ENCODE measurements around the gene C1orf53. TPM values are rescaled to one million over a fixed set of nuclear protein-coding genes. Genes with fewer than 3 reads are reported as not detected.

C1orf53 gene
- total RNA-seq, 1 experiment from 2014 or later = 28.6 TPM

- no peak for DNase-seq (ENCODE audit: low read depth)
These were observed 53.3 kb downstream of the C1orf53 start for GRCh38 chr1:197955486-197956394.

Other genes starting within 250 kb of the C1orf53 start
- 3.8 and 5.6 TPM in 2 replicates for gene DENND1B, start 127.2 kb upstream of the C1orf53 start, total RNA-seq (2014; rRNA removed; shearing (Covaris generic))
- 0.17 and 0.42 TPM in 2 replicates for gene LHX9, start 14.7 kb downstream of the C1orf53 start, total RNA-seq (2014; rRNA removed; shearing (Covaris generic))